ENCODE data around the gene ALPP.

Gene ALPP

DNA sequence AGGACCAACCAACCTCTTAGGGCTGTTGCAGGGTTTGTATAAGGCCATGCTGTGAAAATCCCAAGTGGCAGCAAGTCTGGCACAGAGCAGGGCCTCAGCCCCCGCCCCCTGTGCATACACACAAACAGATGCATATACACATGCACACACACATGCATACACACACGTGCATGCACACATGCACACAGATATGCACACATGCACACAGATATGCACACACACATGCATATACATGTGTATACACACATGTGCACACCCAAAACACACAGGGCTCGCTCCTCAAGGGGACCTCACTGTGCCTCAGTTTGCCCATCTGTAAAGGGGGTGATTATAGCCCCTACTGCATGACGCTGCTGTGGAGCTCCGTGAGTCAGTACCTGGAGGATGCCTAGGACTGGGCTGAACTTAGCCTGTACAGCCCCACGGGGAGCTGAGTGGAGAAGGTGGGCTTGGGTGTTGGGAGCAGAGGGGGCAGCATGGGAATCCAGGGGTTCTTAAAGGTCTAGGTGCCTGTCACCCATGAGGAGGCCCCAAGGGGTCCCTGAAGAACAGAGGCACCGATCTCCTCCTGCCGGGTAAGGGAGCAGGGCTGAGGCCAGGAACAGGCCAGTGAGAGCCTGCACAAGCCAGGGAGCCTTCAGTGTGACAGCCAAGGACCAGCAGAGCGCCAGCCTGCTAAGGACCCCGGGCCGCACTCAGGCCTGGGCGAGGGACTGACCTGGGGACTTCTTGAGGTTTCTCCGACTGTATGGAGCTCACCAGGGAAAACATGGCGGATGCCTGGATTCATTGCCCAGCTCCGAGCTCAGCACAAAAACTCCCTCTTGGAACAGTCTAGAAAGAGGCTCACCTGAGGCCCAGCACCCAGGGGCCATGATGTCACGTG, 53.4 kb downstream of the ALPP start:
- DNase-seq: no peak

All from NCI-H1436 (cell line).